Osteoblast (primary cell): Measurements from ENCODE around the gene LMCD1. TPM values are rescaled to one million over a fixed set of nuclear protein-coding genes. Genes with fewer than 3 reads are reported as not detected.

Experiments used
- DNase-seq: peaks from one replicate; pipeline ENCODE4 v3.0.0; 2011; ENCODE audit warnings: low spot score, mixed read lengths; ENCODE audit not compliant: insufficient read length; ENCODE audit errors: missing footprints
- H2AFZ ChIP-seq: 2 replicates; pipeline ENCODE4 v1.6.0; 2011; ENCODE audit warnings: mild to moderate bottlenecking, low read length
- H3K27ac ChIP-seq: 2 replicates; pipeline ENCODE4 v1.5.1; 2011; ENCODE audit warnings: mild to moderate bottlenecking, low read depth, low read length, moderate library complexity
- H3K27me3 ChIP-seq: 2 replicates; pipeline ENCODE4 v1.6.0; 2012; ENCODE audit warnings: mild to moderate bottlenecking, control low read depth, inconsistent platforms, low read length, moderate library complexity; ENCODE audit not compliant: insufficient read depth
- H3K36me3 ChIP-seq: 2 replicates; pipeline ENCODE4 v1.5.1; 2011; ENCODE audit warnings: mild to moderate bottlenecking, low read length, control low read depth, moderate library complexity; ENCODE audit not compliant: insufficient read depth
- H3K4me1 ChIP-seq: 2 replicates; pipeline ENCODE4 v1.5.1; 2011; ENCODE audit warnings: mild to moderate bottlenecking, low read length, control low read depth, moderate library complexity; ENCODE audit not compliant: insufficient read depth
- H3K4me2 ChIP-seq: 2 replicates; pipeline ENCODE4 v1.6.0; 2011; ENCODE audit warnings: mild to moderate bottlenecking, low read length; ENCODE audit not compliant: insufficient read depth
- H3K4me3 ChIP-seq: fragments of 200-600 bp; sonication (generic); 3 replicates; pipeline ENCODE4 v1.5.1; 2012; ENCODE audit warnings: mild to moderate bottlenecking, low read length, inconsistent platforms; ENCODE audit not compliant: insufficient read depth
- H3K79me2 ChIP-seq: 2 replicates; pipeline ENCODE4 v1.6.0; 2012; ENCODE audit warnings: mild to moderate bottlenecking, low read length, control low read depth, inconsistent platforms; ENCODE audit not compliant: insufficient read depth
- H3K9me3 ChIP-seq: 2 replicates; pipeline ENCODE4 v1.5.1; 2011; ENCODE audit warnings: low read depth, low read length, control low read depth
- H4K20me1 ChIP-seq: 2 replicates; pipeline ENCODE4 v1.6.0; 2012; ENCODE audit warnings: mild to moderate bottlenecking, low read length, control low read depth; ENCODE audit not compliant: insufficient read depth
- total RNA-seq: library from RNA; depleted of rRNA; stranded (reverse); fragments of >200 nt; gene quantifications from 2 replicates; pipeline ENCODE4 v1.2.3, GENCODE V29; 2012
- TF ChIP-seq, protein P1 (sequence below): IDR thresholded peaks from 2 replicates; pipeline ENCODE4 v1.5.1; 2011; ENCODE audit warnings: mild to moderate bottlenecking, low read depth, low read length, moderate library complexity; ENCODE audit errors: extremely low read depth

Gene LMCD1
- total RNA-seq, 1 donor, result 294 TPM

DNA sequence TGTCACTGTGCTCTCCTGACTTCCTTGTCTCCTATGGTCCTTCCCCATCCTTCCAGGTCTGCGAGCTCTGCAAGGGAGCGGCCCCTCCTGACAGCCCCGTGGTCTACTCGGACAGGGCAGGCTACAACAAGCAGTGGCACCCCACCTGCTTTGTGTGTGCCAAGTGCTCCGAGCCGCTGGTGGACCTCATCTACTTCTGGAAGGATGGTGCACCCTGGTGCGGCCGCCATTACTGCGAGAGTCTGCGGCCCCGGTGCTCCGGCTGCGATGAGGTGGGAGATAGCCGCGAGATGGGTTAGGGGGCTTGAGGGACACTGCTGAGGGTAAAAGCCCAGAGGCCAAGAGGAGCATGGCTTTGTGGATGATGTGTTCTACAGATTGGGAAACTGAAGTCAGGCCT, 63.8 kb downstream of the LMCD1 start:
- Histone ChIP-seq H4K20me1 (no peaks in the 10 kb centered on the region), H2AFZ (no peak overlapping the region), H3K9me3 (no peaks in the 10 kb centered on the region), H3K27ac (no peak overlapping the region), H3K36me3 (peaks cover 57% of the 10 kb centered on the region), H3K4me2 (no peak overlapping the region), H3K4me1 (peaks cover 30% of the 10 kb centered on the region), H3K27me3 (no peaks in the 10 kb centered on the region), H3K79me2 (no peaks in the 10 kb centered on the region), H3K4me3 (no peak overlapping the region)
- TF ChIP-seq, protein P1, sequence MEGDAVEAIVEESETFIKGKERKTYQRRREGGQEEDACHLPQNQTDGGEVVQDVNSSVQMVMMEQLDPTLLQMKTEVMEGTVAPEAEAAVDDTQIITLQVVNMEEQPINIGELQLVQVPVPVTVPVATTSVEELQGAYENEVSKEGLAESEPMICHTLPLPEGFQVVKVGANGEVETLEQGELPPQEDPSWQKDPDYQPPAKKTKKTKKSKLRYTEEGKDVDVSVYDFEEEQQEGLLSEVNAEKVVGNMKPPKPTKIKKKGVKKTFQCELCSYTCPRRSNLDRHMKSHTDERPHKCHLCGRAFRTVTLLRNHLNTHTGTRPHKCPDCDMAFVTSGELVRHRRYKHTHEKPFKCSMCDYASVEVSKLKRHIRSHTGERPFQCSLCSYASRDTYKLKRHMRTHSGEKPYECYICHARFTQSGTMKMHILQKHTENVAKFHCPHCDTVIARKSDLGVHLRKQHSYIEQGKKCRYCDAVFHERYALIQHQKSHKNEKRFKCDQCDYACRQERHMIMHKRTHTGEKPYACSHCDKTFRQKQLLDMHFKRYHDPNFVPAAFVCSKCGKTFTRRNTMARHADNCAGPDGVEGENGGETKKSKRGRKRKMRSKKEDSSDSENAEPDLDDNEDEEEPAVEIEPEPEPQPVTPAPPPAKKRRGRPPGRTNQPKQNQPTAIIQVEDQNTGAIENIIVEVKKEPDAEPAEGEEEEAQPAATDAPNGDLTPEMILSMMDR, result no peak
- no peak for DNase-seq

DNA sequence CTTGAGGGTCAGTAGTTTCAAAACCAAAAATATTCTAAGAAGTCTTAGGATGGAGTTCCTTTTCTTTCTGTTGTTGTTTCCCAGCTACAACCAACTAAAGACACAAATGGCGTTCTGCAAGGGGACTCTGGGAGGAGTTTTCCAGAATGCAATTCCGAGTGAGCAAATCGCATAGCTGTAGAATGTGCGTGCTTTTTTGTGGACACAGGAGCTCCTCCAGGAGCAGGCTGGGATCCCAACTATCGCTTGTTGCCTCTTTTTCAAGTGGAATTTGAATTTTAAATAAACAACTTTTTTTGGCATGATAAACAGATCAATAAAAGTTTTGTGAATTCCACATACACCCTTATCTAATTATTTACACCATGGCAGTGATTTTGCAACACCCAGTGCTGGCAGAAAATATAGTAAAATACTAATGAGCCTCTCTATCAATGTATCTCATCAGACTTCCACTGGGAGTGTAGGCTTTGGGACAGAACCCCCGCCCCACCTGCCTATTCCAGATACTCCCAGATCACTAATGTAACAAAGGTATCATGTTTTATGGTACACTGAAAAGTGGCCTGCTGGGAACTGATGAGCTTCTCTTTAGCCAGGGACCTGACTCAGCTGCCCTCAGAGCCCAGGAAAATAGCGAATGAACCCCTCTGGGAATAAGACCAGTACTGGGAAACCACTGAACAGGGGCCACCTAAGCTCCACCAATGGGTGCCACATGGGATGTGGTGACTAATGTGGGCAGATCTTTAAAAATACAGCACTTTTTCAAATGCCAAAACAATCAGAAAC, 66.4 kb downstream of the LMCD1 start:
- no peak overlapping the region for H2AFZ ChIP-seq
- no peaks in the 10 kb centered on the region for H3K79me2 ChIP-seq
- H3K36me3 ChIP-seq, result peaks cover 64% of the 10 kb centered on the region
- no peak overlapping the region for H3K4me2 ChIP-seq
- peak overlapping the region; percentile 83 for H3K27ac ChIP-seq
- DNase-seq, result peak; percentile 82
- H4K20me1 ChIP-seq, result no peaks in the 10 kb centered on the region
- peaks cover 19% of the 10 kb centered on the region for H3K4me1 ChIP-seq
- H3K9me3 ChIP-seq, result no peaks in the 10 kb centered on the region
- TF ChIP-seq, protein P1, result no peak
- H3K4me3 ChIP-seq, result no peak overlapping the region
- H3K27me3 ChIP-seq, result no peaks in the 10 kb centered on the region

DNA sequence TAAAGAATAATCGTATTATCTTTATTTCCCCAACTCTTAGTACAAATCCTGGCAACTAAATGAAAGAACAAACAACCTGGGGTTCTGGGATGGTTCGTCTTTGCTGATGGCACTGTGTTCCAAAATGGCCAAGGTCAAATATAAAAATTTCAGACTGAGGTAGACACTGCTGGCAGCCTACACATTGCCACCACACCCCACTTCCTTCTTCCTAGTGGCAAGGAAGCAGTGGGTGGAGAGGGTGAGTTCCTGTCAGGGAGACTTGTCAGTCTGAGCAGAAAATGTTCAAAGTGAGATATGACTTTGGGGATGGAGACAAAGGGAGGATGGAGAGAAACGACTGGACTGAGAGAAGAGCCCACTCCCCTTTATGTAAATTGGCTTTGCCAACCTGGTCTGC, 69.6 kb downstream of the LMCD1 start:
- H3K4me3 ChIP-seq, result no peak overlapping the region
- H3K4me2 ChIP-seq, result no peak overlapping the region
- DNase-seq, result no peak
- H3K9me3 ChIP-seq, result no peaks in the 10 kb centered on the region
- no peak overlapping the region for H2AFZ ChIP-seq
- peaks cover 34% of the 10 kb centered on the region for H3K4me1 ChIP-seq
- H4K20me1 ChIP-seq, result no peaks in the 10 kb centered on the region
- H3K27me3 ChIP-seq, result no peaks in the 10 kb centered on the region
- no peaks in the 10 kb centered on the region for H3K79me2 ChIP-seq
- TF ChIP-seq, protein P1, result no peak
- H3K36me3 ChIP-seq, result peaks cover 46% of the 10 kb centered on the region
- H3K27ac ChIP-seq, result no peak overlapping the region

DNA sequence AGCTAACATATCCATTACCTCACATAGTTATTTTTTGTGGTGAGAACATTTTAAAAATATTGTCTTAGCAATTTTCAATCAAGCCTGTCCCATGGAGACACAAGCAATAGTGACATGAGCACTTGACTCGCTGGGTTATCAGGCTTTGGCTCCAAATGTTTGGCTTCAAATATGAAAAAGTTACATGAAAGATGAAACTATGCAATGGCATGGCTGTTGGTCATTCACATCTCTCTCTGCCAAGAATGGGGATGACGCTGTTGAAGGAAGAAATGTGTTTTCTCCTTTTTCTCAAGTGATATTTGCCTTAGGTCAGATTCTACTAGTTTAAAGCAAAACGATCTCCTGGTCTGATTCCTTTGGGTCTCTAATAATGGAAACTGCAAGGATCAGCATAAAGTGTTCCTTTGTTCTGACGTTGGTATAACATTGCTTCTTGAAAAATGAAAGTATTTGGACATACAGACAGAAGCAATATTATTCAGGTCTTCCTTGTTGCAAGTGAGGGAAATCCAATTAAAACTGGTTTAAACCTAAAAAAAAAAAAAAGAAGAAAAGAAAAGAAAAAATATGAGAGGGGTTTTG, 71.8 kb downstream of the LMCD1 start:
- Histone ChIP-seq H3K4me2 (no peak overlapping the region), H3K4me3 (no peak overlapping the region), H3K36me3 (peaks cover 26% of the 10 kb centered on the region), H2AFZ (no peak overlapping the region), H3K79me2 (no peaks in the 10 kb centered on the region), H3K27me3 (no peaks in the 10 kb centered on the region), H3K4me1 (peaks cover 40% of the 10 kb centered on the region), H3K9me3 (no peaks in the 10 kb centered on the region), H4K20me1 (no peaks in the 10 kb centered on the region), H3K27ac (peak overlapping the region; percentile 9)
- no peak for DNase-seq
- TF ChIP-seq, protein P1, result no peak
